ENCODE measurements around the gene GGCT.

GRCh38 chr7:30521532-30521931 lies 16.9 kb upstream of the GGCT start:
- no peak for TF ChIP-seq CTCF (optimal IDR thresholded peaks at IDR 0.05 in 1 of 3, IDR thresholded peaks at IDR 0.05 in 1 of 3, conservative IDR thresholded peaks at IDR 0.05 in 1 of 3; ENCODE audit: extremely low read depth in 1 of 3, insufficient read depth in 2 of 3, low read length in 3 of 3)
- TF ChIP-seq EZH2 (IDR thresholded peaks at IDR 0.05; ENCODE audit: low read length) = no peak
